Measurements from ENCODE around the gene PAX8. TPM values are rescaled to one million over a fixed set of nuclear protein-coding genes. Genes with fewer than 3 reads are reported as not detected.

PAX8 gene
- total and polyA plus RNA-seq, 2 donors (not counting 1 experiment from before 2014, with no cell fraction given), result 0.45 to 0.64 TPM

DNA sequence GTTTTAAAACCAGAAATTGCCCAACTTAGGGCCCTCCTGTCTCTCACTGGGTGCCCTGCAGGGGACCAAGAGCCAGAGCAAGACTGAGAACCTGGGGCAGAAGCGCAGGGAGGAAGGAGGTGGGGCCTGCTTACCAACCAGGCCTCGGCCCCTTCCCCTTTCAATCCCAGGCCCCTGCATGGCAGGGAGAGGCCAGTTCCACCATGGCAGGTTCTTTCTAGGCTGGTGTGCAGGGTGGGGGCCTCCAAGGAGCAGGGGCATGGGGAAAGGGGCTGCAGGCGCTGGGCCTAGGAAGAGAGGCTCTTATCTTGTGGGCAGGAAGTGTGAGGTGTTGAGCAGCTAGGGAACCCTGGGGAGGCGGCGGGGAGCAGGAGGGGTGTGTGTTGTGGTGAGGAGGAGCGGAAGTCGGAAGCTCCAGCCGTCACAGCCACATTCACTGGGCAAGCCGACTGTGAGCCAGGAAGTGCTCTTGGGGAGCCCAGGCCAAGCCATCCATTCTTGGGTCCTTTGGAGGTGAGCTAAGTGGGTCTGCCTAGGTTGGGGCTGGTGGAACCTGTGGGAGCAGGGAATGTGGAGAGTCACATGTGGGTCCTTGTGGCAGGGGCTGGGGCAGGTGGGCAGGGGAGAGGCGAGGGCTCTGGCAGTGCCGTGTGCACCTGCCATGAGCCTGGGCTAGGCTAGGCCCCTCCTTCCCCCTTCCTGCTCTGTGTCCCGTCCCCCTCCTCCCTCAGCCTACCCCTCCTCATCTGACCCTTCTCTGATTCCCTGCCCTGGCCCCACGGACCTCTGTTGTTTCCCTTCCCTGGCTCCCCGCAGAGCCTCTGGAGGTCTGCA is 105.0 kb downstream of the PAX8 start, which contains the start of gene PSD4:
Gene PSD4, plus strand, starts transcription at position 430 of the 834 bp plus-strand sequence. CDS start 8,486 bp downstream, outside the sequence.
- ChIA-PET POLR2A (interaction anchor here (0.5 to 3.3 kb wide), 6 partner anchors 17 to 222 kb away, joined by 4 to 14 read pairs (median 6); no protein-coding TSS in a partner anchor), CTCF (interaction anchor here (0.7 to 18.3 kb wide), 16 partner anchors 8 to 217 kb away, joined by 3 to 327 read pairs (median 5); no protein-coding TSS in a partner anchor)
- H3K4me1 ChIP-seq (ENCODE audit: control insufficient read depth in 2 of 2, insufficient read depth in 2 of 2, low read length in 2 of 2), result peaks cover 69 to 90% of the 10 kb centered on the region in 2 donors
- H3K9me3 ChIP-seq (ENCODE audit: control extremely low read depth in 1 of 3, control insufficient read depth in 2 of 3, insufficient read depth in 1 of 3, low read length in 2 of 3), result peaks cover 0 to 4% (median 0%) of the 10 kb centered on the region in 3 donors
- H3K27me3 Mint-ChIP-seq, result no peaks in the 10 kb centered on the region
- peak within 1 kb of the TSS; percentile 71 for H2AFZ ChIP-seq (ENCODE audit: insufficient read depth, low read depth, low read length, poor library complexity, severe bottlenecking)
- H3K36me3 ChIP-seq (replicated peaks in 1 of 2; ENCODE audit: control extremely low read depth in 1 of 2, control insufficient read depth in 1 of 2, extremely low read depth in 1 of 2, insufficient read depth in 2 of 2, low read length in 1 of 2), result peaks cover 0 to 26% of the 10 kb centered on the region in 2 experiments
- TF ChIP-seq CTCF (IDR thresholded peaks at IDR 0.05), result no peak
- TF ChIP-seq EZH2 (IDR thresholded peaks at IDR 0.05; ENCODE audit: borderline replicate concordance, insufficient read depth, low read depth, low read length, poor library complexity, severe bottlenecking), result no peak
- peak within 1 kb of the TSS; percentile 91 for H3K4me2 ChIP-seq (replicated peaks; ENCODE audit: low read depth, low read length, poor library complexity, severe bottlenecking)
- H3K27ac Mint-ChIP-seq, result peak within 1 kb of the TSS; percentile 92
- peak within 1 kb of the TSS; percentile 91 for H3K4me3 Mint-ChIP-seq
- peak within 1 kb of the TSS; percentile 58 to 95 (median 77) for H3K4me3 ChIP-seq (ENCODE audit: control extremely low read depth in 1 of 5, extremely low read depth in 1 of 5, insufficient read depth in 1 of 5, low read depth in 2 of 5, low read length in 4 of 5)
- H3K9ac ChIP-seq (ENCODE audit: low read length), result peak within 1 kb of the TSS; percentile 86
- H3K9me3 Mint-ChIP-seq (ENCODE audit: insufficient read depth), result no peaks in the 10 kb centered on the region
- DNase-seq (peak; percentile 83), ATAC-seq (ENCODE audit: low read depth) (peak; percentile 73)
- H4K20me1 ChIP-seq (ENCODE audit: control insufficient read depth, insufficient read depth, low read length, poor library complexity, severe bottlenecking), result peaks cover 44% of the 10 kb centered on the region
- intact Hi-C loops (cut with micrococcal nuclease), result loop anchor here (1.0 to 10.0 kb wide), 3 partner anchors 17 to 1119 kb away; partner anchors contain the start of gene TMEM87B
- peak within 1 kb of the TSS; percentile 87 to 91 for H3K27ac ChIP-seq (ENCODE audit: low read length in 2 of 2)
- peaks cover 86% of the 10 kb centered on the region for H3K4me1 Mint-ChIP-seq
- WGBS (ENCODE audit: insufficient coverage), result 0% methylated on average over 12 of the region's 14 CpGs
- H3K27me3 ChIP-seq (replicated peaks in 1 of 4; ENCODE audit: control extremely low read depth in 1 of 4, control insufficient read depth in 3 of 4, insufficient read depth in 4 of 4, low read length in 3 of 4), result no peaks in the 10 kb centered on the region
- peaks cover 99% of the 10 kb centered on the region for H3K79me2 ChIP-seq (ENCODE audit: control insufficient read depth, insufficient read depth, low read length)
